HEK293 (cell line): ENCODE results near the gene RAB7A.
A peak's percentile ranks its signal among the peaks of the same experiment; 100 is the strongest.

Experiments
- CTCF ChIA-PET: fragments of 350-600 bp; formaldehyde crosslinking; extraction: SDS; loops from one replicate; lab custom pipeline; 2021; ENCODE audit warnings: antibody characterized with exemption; lab: Yijun Ruan, JAX
- POLR2A ChIA-PET: fragments of 300-600 bp; formaldehyde crosslinking; extraction: SDS; loops from one replicate; lab custom pipeline; 2020; ENCODE audit warnings: antibody characterized with exemption, inconsistent platforms; lab: Yijun Ruan, JAX
- H3K27ac ChIP-seq: fragments of 200-500 bp; sonication (Bioruptor generic); 2 replicates; pipeline ENCODE4 v1.5.1; 2014; ENCODE audit warnings: low read depth, low read length, control low read depth, inconsistent platforms; ENCODE audit errors: extremely low read depth
- H3K36me3 ChIP-seq, 2 experiments: fragments of 200-500 bp in 1 of 2; sonication (Bioruptor generic) in 1 of 2; 1 replicate in 1 of 2; 2 replicates in 1 of 2; pipeline ENCODE4 v1.5.1; 2014 to 2017; ENCODE audit warnings: inconsistent platforms in 2 of 2, low read length in 2 of 2; ENCODE audit not compliant: control insufficient read depth in 2 of 2, insufficient read depth in 1 of 2
- H3K4me1 ChIP-seq: fragments of 200-500 bp; sonication (Bioruptor generic); 2 replicates; pipeline ENCODE4 v1.5.1; 2014; ENCODE audit warnings: mild to moderate bottlenecking, low read length, inconsistent platforms; ENCODE audit not compliant: control insufficient read depth, insufficient read depth
- H3K4me3 ChIP-seq: 2 replicates; pipeline ENCODE4 v1.5.1; 2011; ENCODE audit warnings: low read depth, mild to moderate bottlenecking, control low read depth, low read length, moderate library complexity
- H3K9me3 ChIP-seq: fragments of 200-500 bp; sonication (Bioruptor generic); 2 replicates; pipeline ENCODE4 v1.5.1; 2014; ENCODE audit warnings: low read depth, low read length, inconsistent platforms; ENCODE audit not compliant: control insufficient read depth, insufficient read depth
- EGR2 ChIP-seq: fragments of 450-650 bp; formaldehyde crosslinking; IDR thresholded peaks from 2 replicates; pipeline ENCODE4 v1.5.1; 2016; ENCODE audit warnings: low read depth, missing biosample characterization, missing genetic modification characterization
- IKZF3 ChIP-seq: fragments of 450-650 bp; IDR thresholded peaks from 2 replicates; pipeline ENCODE4 v1.5.0; 2018; ENCODE audit warnings: missing biosample characterization, mild to moderate bottlenecking, missing genetic modification characterization, moderate library complexity
- KLF7 ChIP-seq: fragments of 450-650 bp; formaldehyde crosslinking; IDR thresholded peaks from 2 replicates; pipeline ENCODE4 v1.5.1; 2016; ENCODE audit warnings: missing biosample characterization, missing genetic modification characterization, borderline replicate concordance
- MZF1 ChIP-seq: fragments of 450-650 bp; formaldehyde crosslinking; IDR thresholded peaks from 2 replicates; pipeline ENCODE4 v1.5.1; 2017; ENCODE audit warnings: missing biosample characterization, missing genetic modification characterization, borderline replicate concordance
- PRDM1 ChIP-seq: fragments of 450-650 bp; formaldehyde crosslinking; IDR thresholded peaks from 2 replicates; pipeline ENCODE4; 2016; ENCODE audit warnings: missing biosample characterization, missing genetic modification characterization
- SETDB1 ChIP-seq: IDR thresholded peaks from one replicate; pipeline ENCODE4 v1.6.1; 2017; ENCODE audit warnings: mild to moderate bottlenecking, low read length, moderate library complexity, mixed read lengths; ENCODE audit not compliant: insufficient read length
- ZBTB17 ChIP-seq: fragments of 450-650 bp; formaldehyde crosslinking; IDR thresholded peaks from 2 replicates; pipeline ENCODE4 v1.5.1; 2016; ENCODE audit warnings: missing biosample characterization, missing genetic modification characterization
- ZEB2 ChIP-seq: fragments of 450-650 bp; formaldehyde crosslinking; IDR thresholded peaks from 2 replicates; pipeline ENCODE4 v1.5.1; 2016; ENCODE audit warnings: missing biosample characterization, missing genetic modification characterization
- ZFP37 ChIP-seq: fragments of 450-650 bp; formaldehyde crosslinking; IDR thresholded peaks from 2 replicates; pipeline ENCODE4 v1.5.1; 2016; ENCODE audit warnings: missing biosample characterization, missing genetic modification characterization
- ZNF155 ChIP-seq: fragments of 450-650 bp; formaldehyde crosslinking; IDR thresholded peaks from 2 replicates; pipeline ENCODE4 v1.5.1; 2016; ENCODE audit warnings: missing biosample characterization, missing genetic modification characterization
- ZNF211 ChIP-seq: fragments of 450-650 bp; formaldehyde crosslinking; IDR thresholded peaks from 2 replicates; pipeline ENCODE4 v1.5.1; 2016; ENCODE audit warnings: low read depth, missing biosample characterization, missing genetic modification characterization
- ZNF302 ChIP-seq: fragments of 450-650 bp; formaldehyde crosslinking; IDR thresholded peaks from 2 replicates; pipeline ENCODE4 v1.5.1; 2016; ENCODE audit warnings: missing biosample characterization, missing genetic modification characterization, low read depth
- ZNF548 ChIP-seq: fragments of 450-650 bp; formaldehyde crosslinking; IDR thresholded peaks from 2 replicates; pipeline ENCODE4 v1.5.1; 2016; ENCODE audit warnings: missing biosample characterization, missing genetic modification characterization
- ZNF549 ChIP-seq: fragments of 450-650 bp; IDR thresholded peaks from 2 replicates; pipeline ENCODE4 v1.5.1; 2018; ENCODE audit warnings: missing biosample characterization, missing genetic modification characterization, mild to moderate bottlenecking, inconsistent platforms, moderate library complexity
- ZNF600 ChIP-seq: fragments of 450-650 bp; formaldehyde crosslinking; IDR thresholded peaks from 2 replicates; pipeline ENCODE4 v1.5.1; 2016; ENCODE audit warnings: missing biosample characterization, missing genetic modification characterization
- ZNF654 ChIP-seq: fragments of 450-650 bp; formaldehyde crosslinking; IDR thresholded peaks from 2 replicates; pipeline ENCODE4 v1.5.1; 2016; ENCODE audit warnings: low read depth, missing biosample characterization, missing genetic modification characterization
- ZNF670 ChIP-seq: fragments of 450-650 bp; formaldehyde crosslinking; IDR thresholded peaks from 2 replicates; pipeline ENCODE4 v1.5.1; 2016; ENCODE audit warnings: missing biosample characterization, missing genetic modification characterization, low read depth
- TF ChIP-seq, protein P1 (sequence below): fragments of 450-650 bp; formaldehyde crosslinking; IDR thresholded peaks from 2 replicates; pipeline ENCODE4 v1.5.1; 2016; ENCODE audit warnings: missing biosample characterization, missing genetic modification characterization
- TF ChIP-seq, protein P2 (sequence below): fragments of 450-650 bp; formaldehyde crosslinking; IDR thresholded peaks from 2 replicates; pipeline ENCODE4 v1.5.1; 2016; ENCODE audit warnings: missing biosample characterization, missing genetic modification characterization
- TF ChIP-seq, protein P3 (sequence below): fragments of 450-650 bp; formaldehyde crosslinking; IDR thresholded peaks from 2 replicates; pipeline ENCODE4 v1.5.1; 2016; ENCODE audit warnings: missing biosample characterization, missing genetic modification characterization
- TF ChIP-seq, protein P4 (sequence below): fragments of 450-650 bp; formaldehyde crosslinking; IDR thresholded peaks from 2 replicates; pipeline ENCODE4 v1.5.1; 2016; ENCODE audit warnings: missing biosample characterization, missing genetic modification characterization
- TF ChIP-seq, protein P5 (sequence below): IDR thresholded peaks from 2 replicates; pipeline ENCODE4 v1.6.1; 2011; ENCODE audit warnings: mild to moderate bottlenecking, low read depth, low read length, borderline replicate concordance

RAB7A gene

DNA sequence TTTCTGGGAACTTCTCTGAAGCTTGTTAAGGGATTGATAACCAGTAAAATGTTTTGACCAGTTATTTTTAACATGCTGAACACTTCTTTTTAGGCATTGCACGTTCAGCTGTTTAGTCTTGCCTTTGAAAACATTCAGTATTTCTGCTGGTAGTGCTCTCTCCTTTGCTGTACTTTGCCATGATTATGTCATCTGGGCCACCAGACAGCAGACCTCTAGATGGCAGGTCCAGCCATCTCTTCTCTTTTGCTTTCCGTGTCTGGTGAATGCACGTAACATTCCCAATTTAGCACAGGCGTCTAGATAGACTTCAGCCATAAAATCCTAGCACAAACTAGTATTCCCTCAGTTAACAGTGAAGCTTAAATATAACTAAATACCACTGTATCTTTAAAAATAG is 57.8 kb downstream of the RAB7A start:
- H3K4me3 ChIP-seq = no peak overlapping the region
- no peak overlapping the region for H3K27ac ChIP-seq
- ChIA-PET POLR2A (no interaction called here), CTCF (interaction anchor here (0.7 to 1.3 kb wide), 6 partner anchors 9 to 966 kb away, joined by 3 to 8 read pairs (median 4); no protein-coding TSS in a partner anchor)
- TF ChIP-seq ZFP37 = no peak
- TF ChIP-seq, protein P1, sequence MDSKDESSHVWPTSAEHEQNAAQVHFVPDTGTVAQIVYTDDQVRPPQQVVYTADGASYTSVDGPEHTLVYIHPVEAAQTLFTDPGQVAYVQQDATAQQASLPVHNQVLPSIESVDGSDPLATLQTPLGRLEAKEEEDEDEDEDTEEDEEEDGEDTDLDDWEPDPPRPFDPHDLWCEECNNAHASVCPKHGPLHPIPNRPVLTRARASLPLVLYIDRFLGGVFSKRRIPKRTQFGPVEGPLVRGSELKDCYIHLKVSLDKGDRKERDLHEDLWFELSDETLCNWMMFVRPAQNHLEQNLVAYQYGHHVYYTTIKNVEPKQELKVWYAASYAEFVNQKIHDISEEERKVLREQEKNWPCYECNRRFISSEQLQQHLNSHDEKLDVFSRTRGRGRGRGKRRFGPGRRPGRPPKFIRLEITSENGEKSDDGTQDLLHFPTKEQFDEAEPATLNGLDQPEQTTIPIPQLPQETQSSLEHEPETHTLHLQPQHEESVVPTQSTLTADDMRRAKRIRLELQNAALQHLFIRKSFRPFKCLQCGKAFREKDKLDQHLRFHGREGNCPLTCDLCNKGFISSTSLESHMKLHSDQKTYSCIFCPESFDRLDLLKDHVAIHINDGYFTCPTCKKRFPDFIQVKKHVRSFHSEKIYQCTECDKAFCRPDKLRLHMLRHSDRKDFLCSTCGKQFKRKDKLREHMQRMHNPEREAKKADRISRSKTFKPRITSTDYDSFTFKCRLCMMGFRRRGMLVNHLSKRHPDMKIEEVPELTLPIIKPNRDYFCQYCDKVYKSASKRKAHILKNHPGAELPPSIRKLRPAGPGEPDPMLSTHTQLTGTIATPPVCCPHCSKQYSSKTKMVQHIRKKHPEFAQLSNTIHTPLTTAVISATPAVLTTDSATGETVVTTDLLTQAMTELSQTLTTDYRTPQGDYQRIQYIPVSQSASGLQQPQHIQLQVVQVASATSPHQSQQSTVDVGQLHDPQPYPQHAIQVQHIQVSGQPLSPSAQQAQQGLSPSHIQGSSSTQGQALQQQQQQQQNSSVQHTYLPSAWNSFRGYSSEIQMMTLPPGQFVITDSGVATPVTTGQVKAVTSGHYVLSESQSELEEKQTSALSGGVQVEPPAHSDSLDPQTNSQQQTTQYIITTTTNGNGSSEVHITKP = no peak
- TF ChIP-seq ZNF211 (tag by site-specific recombination) = no peak
- no peak for TF ChIP-seq ZNF302 (tag by site-specific recombination)
- no peak for TF ChIP-seq KLF7 (tag by site-specific recombination)
- TF ChIP-seq ZNF549 (tag by site-specific recombination) = no peak
- H3K9me3 ChIP-seq = no peaks in the 10 kb centered on the region
- H3K36me3 ChIP-seq = no peaks in the 10 kb centered on the region
- H3K4me1 ChIP-seq = peaks cover 3% of the 10 kb centered on the region; the same call in 1 of the 2 replicates

DNA sequence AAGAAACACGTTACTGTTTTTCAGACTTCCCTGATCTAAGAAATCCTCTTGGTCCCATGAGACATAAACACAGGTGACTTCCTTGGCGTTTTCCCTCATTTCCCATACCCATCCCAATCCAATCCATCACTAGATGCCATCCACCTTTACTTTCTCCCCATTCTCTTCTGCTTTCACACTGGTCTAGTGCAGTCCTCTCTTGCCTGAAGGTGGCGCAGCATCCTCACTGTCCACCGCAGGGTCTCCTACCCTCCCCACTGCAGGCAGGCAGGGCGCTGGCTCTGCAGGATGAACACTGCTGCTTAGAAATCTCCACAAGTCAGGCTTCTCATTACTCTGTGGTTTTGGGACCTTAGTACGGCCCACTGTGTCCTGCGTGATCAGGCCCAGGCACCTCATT is 58.2 kb downstream of the RAB7A start:
- TF ChIP-seq, protein P2, sequence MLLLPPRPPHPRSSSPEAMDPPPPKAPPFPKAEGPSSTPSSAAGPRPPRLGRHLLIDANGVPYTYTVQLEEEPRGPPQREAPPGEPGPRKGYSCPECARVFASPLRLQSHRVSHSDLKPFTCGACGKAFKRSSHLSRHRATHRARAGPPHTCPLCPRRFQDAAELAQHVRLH (tag by site-specific recombination) = 0 out of 2 replicates have a peak, but pooled peaks have one; percentile 27
- TF ChIP-seq ZNF654 (tag by site-specific recombination) (peak; percentile 67), SETDB1 (no peak), KLF7 (tag by site-specific recombination) (no peak), ZNF670 (tag by site-specific recombination) (no peak), ZNF155 (no peak), PRDM1 (tag by site-specific recombination) (peak; percentile 98), ZEB2 (tag by site-specific recombination) (peak; percentile 51; the same call in 1 of the 2 replicates), IKZF3 (tag by site-specific recombination) (peak; percentile 70), ZNF600 (tag by site-specific recombination) (peak; percentile 53; the same call in 1 of the 2 replicates), MZF1 (tag by site-specific recombination) (0 out of 2 replicates have a peak, but pooled peaks have one; percentile 17), ZBTB17 (tag by site-specific recombination) (peak; percentile 69), EGR2 (no peak), ZNF548 (tag by site-specific recombination) (no peak)
- TF ChIP-seq, protein P3, sequence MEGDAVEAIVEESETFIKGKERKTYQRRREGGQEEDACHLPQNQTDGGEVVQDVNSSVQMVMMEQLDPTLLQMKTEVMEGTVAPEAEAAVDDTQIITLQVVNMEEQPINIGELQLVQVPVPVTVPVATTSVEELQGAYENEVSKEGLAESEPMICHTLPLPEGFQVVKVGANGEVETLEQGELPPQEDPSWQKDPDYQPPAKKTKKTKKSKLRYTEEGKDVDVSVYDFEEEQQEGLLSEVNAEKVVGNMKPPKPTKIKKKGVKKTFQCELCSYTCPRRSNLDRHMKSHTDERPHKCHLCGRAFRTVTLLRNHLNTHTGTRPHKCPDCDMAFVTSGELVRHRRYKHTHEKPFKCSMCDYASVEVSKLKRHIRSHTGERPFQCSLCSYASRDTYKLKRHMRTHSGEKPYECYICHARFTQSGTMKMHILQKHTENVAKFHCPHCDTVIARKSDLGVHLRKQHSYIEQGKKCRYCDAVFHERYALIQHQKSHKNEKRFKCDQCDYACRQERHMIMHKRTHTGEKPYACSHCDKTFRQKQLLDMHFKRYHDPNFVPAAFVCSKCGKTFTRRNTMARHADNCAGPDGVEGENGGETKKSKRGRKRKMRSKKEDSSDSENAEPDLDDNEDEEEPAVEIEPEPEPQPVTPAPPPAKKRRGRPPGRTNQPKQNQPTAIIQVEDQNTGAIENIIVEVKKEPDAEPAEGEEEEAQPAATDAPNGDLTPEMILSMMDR (tag by site-specific recombination) = peak; percentile 78
- TF ChIP-seq, protein P4, sequence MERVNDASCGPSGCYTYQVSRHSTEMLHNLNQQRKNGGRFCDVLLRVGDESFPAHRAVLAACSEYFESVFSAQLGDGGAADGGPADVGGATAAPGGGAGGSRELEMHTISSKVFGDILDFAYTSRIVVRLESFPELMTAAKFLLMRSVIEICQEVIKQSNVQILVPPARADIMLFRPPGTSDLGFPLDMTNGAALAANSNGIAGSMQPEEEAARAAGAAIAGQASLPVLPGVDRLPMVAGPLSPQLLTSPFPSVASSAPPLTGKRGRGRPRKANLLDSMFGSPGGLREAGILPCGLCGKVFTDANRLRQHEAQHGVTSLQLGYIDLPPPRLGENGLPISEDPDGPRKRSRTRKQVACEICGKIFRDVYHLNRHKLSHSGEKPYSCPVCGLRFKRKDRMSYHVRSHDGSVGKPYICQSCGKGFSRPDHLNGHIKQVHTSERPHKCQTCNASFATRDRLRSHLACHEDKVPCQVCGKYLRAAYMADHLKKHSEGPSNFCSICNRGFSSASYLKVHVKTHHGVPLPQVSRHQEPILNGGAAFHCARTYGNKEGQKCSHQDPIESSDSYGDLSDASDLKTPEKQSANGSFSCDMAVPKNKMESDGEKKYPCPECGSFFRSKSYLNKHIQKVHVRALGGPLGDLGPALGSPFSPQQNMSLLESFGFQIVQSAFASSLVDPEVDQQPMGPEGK (tag by site-specific recombination) = peak; percentile 16; the same call in 1 of the 2 replicates
- TF ChIP-seq, protein P5, sequence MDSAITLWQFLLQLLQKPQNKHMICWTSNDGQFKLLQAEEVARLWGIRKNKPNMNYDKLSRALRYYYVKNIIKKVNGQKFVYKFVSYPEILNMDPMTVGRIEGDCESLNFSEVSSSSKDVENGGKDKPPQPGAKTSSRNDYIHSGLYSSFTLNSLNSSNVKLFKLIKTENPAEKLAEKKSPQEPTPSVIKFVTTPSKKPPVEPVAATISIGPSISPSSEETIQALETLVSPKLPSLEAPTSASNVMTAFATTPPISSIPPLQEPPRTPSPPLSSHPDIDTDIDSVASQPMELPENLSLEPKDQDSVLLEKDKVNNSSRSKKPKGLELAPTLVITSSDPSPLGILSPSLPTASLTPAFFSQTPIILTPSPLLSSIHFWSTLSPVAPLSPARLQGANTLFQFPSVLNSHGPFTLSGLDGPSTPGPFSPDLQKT = no peak
- H3K27ac ChIP-seq = no peak overlapping the region
- H3K4me3 ChIP-seq = no peak overlapping the region
- no peaks in the 10 kb centered on the region for H3K36me3 ChIP-seq
- POLR2A ChIA-PET = no interaction called here
- H3K9me3 ChIP-seq = no peaks in the 10 kb centered on the region
- CTCF ChIA-PET = interaction anchor here (0.7 to 1.3 kb wide), 6 partner anchors 8 to 967 kb away, joined by 3 to 8 read pairs (median 4); no protein-coding TSS in a partner anchor
- peaks cover 3% of the 10 kb centered on the region; the same call in 1 of the 2 replicates for H3K4me1 ChIP-seq
